ENCODE results near the gene PTPA. TPM values are rescaled to one million over a fixed set of nuclear protein-coding genes. Genes with fewer than 3 reads are reported as not detected.

The PTPA gene
- total and polyA plus RNA-seq, 9 of the 15 experiments (the other 6 are each of a cell fraction or from before 2014, with no cell fraction given): 1.7 to 121 (median 72.6) TPM

DNA sequence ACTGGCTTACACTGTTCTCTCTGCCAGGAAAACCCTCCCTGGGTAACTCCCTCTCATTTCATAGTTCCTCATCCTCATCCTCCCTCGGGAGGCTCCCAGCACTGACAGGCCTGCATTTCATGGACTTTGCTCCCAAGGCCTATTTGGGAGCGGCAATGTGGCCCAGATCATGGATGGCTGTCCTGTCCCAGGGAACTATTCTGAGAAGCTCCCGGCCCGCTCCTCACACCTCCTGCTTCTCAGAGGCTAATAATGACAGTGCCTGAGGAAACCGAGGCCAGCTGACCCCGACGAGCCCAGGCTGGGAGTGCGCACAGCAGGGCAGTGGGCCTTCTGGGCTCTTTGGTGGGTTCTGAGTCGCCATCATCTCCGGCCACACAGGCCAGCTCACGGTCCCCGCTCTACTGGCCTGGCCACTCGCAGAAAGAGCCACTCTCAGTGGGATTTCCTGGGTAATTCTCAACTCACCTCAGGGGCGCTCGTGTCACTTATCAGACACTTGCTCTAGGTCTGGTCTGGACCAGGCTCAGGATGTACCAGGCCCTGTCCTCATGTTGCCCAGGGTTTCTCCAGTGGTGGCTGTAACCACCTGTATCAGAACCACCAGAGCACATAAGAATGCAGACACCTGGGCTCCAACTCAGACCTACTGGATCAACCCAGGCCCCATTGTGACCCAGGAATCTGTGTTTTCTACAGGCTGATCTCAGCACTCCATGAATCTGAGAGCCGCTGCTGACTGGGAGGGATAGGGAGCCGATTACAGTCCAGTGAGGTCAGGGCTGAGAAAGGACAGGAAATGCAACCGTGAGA lies 32.3 kb upstream of the PTPA start:
- ChIA-PET POLR2A (interaction anchor here (0.6 kb wide), 1 partner anchor 712 kb away, joined by 3 read pairs; no protein-coding TSS in a partner anchor), CTCF (ENCODE audit: low intra/inter-chr PET ratio) (no interaction called here)
- H2AFZ ChIP-seq (ENCODE audit: low read depth, low read length): no peak overlapping the region
- no peaks in the 10 kb centered on the region; the same call in 1 of the 2 replicates for H4K20me1 ChIP-seq (replicated peaks; ENCODE audit: control insufficient read depth, insufficient read depth, low read length)
- WGBS (ENCODE audit: insufficient coverage, low coverage, missing lambda C conversion rate): 68% methylated on average over 13 of the region's 18 CpGs
- peaks cover 17% of the 10 kb centered on the region; the same call in 1 of the 3 replicates for H3K36me3 ChIP-seq (ENCODE audit: control insufficient read depth, insufficient read depth, low read length)
- BruUV-seq (replicated peaks): no TSS peak
- in situ Hi-C loops (cut with MboI) (no loop called here), intact Hi-C loops (cut with micrococcal nuclease) (no loop called here)
- no peak overlapping the region for H3K27ac ChIP-seq (ENCODE audit: extremely low read depth, low read depth, low read length)
- no peaks in the 10 kb centered on the region for H3K9me3 ChIP-seq (replicated peaks; ENCODE audit: control insufficient read depth, insufficient read depth, low read depth, low read length)
- peak overlapping the region; percentile 44 for H3K4me2 ChIP-seq (ENCODE audit: insufficient read depth, low read length)
- no peaks in the 10 kb centered on the region for H3K9me1 ChIP-seq (ENCODE audit: control insufficient read depth, insufficient read depth, low read length)
- peaks cover 41% of the 10 kb centered on the region for H3K79me2 ChIP-seq (ENCODE audit: control insufficient read depth, insufficient read depth, low read length)
- ATAC-seq (no peak), FAIRE-seq (no peak), DNase-seq (ENCODE audit: extremely low read depth in 1 of 4, low spot score in 3 of 4) (no peak)
- no peaks in the 10 kb centered on the region for H3K27me3 ChIP-seq (ENCODE audit: control insufficient read depth in 2 of 2, insufficient read depth in 2 of 2, low read length in 2 of 2)
- peak overlapping the region; percentile 14 to 82; a peak in 2 of 4 replicates for H3K9ac ChIP-seq (ENCODE audit: insufficient read depth in 1 of 2, low read depth in 2 of 2, low read length in 2 of 2)
- H3K4me3 ChIP-seq: 0 out of 2 replicates have a peak overlapping the region, but pooled peaks have one; percentile 6
- H3K4me1 ChIP-seq (replicated peaks in 1 of 2; ENCODE audit: control insufficient read depth in 2 of 2, insufficient read depth in 2 of 2, low read length in 2 of 2): peaks cover 4 to 45% of the 10 kb centered on the region in 2 experiments; a peak in 4 of 5 replicates
- peak; percentile 76 for TF ChIP-seq CBFA2T3 (IDR thresholded peaks at IDR 0.05)
- no peak for TF ChIP-seq TOE1 (IDR thresholded peaks at IDR 0.05; ENCODE audit: borderline replicate concordance)
- no peak for TF ChIP-seq TOE1 (CRISPR knock-in tag; IDR thresholded peaks at IDR 0.05; ENCODE audit: borderline replicate concordance, low read depth)

DNA sequence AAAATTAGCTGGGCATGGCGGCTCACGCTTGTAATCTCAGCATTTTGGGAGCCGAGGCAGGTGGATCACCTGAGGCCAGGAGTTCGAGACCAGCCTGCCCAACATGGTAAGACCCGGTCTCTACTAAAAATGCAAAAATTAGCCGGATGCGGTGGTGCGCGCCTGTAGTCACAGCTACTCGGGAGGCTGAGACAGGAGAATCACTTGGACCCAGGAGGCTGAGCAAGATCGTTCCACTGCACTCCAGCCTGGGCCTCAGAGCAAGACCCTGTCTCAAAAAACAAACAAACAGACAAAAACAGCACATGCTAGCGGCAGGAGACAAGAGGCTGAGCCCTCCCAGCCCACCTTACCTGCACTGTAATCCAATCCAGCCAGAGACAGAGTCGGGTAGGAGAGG lies 31.4 kb upstream of the PTPA start:
- peak overlapping the region; percentile 67 for H3K4me3 ChIP-seq
- no peak for FAIRE-seq
- CTCF ChIA-PET (ENCODE audit: low intra/inter-chr PET ratio): no interaction called here
- no peak for DNase-seq (ENCODE audit: extremely low read depth in 1 of 4, low spot score in 3 of 4)
- TF ChIP-seq GATAD2B (IDR thresholded peaks at IDR 0.05; ENCODE audit: borderline replicate concordance) (no peak), POLR2G (IDR thresholded peaks at IDR 0.05; ENCODE audit: low read depth, low read length) (no peak), PHF20 (IDR thresholded peaks at IDR 0.05; ENCODE audit: partially characterized antibody) (no peak), SAP30 (IDR thresholded peaks at IDR 0.05; ENCODE audit: borderline replicate concordance, insufficient read depth, low read depth, low read length, poor library complexity, severe bottlenecking) (no peak), SMARCA4 (IDR thresholded peaks at IDR 0.05) (no peak), ZNF384 (IDR thresholded peaks at IDR 0.05; ENCODE audit: low read depth, low read length) (no peak), ZNF644 (tag; IDR thresholded peaks at IDR 0.05; ENCODE audit: low read depth) (no peak), MEF2A (IDR thresholded peaks at IDR 0.05; ENCODE audit: control insufficient read depth, low read depth, low read length) (no peak), HNRNPLL (IDR thresholded peaks at IDR 0.05; ENCODE audit: low read depth, low read length, poor library complexity, severe bottlenecking) (peak; percentile 7), ZNF121 (CRISPR knock-in tag; conservative IDR thresholded peaks at IDR 0.05) (peak; percentile 82)
- no peaks in the 10 kb centered on the region for H3K9me3 ChIP-seq (replicated peaks; ENCODE audit: control insufficient read depth, insufficient read depth, low read depth, low read length)
- in situ Hi-C loops (cut with MboI): no loop called here
- no peak overlapping the region; the same call in 2 of the 3 replicates for H3K27ac ChIP-seq (ENCODE audit: extremely low read depth, low read depth, low read length)
- WGBS (ENCODE audit: insufficient coverage, low coverage, missing lambda C conversion rate): 71% methylated on average over 9 of the region's 13 CpGs
- peak overlapping the region; percentile 87 for H3K4me2 ChIP-seq (ENCODE audit: insufficient read depth, low read length)
- POLR2A ChIA-PET: interaction anchor here (0.6 to 2.2 kb wide), 3 partner anchors 10 to 37 kb away, joined by 3 to 7 read pairs (median 6); no protein-coding TSS in a partner anchor
- peak overlapping the region; percentile 88 for H2AFZ ChIP-seq (ENCODE audit: low read depth, low read length)
- intact Hi-C loops (cut with micrococcal nuclease): loop anchor here (5.0 kb wide), 1 partner anchor 43 kb away; the partner anchor contains the start of gene MIGA2
- ATAC-seq: no peak
- no TSS peak for BruUV-seq (replicated peaks)
- H3K36me3 ChIP-seq (ENCODE audit: control insufficient read depth, insufficient read depth, low read length): peaks cover 26% of the 10 kb centered on the region; the same call in 1 of the 3 replicates
- peak overlapping the region; percentile 68 to 87 for H3K9ac ChIP-seq (ENCODE audit: insufficient read depth in 1 of 2, low read depth in 2 of 2, low read length in 2 of 2)
- no peaks in the 10 kb centered on the region; the same call in 1 of the 2 replicates for H4K20me1 ChIP-seq (replicated peaks; ENCODE audit: control insufficient read depth, insufficient read depth, low read length)
- no peaks in the 10 kb centered on the region for H3K27me3 ChIP-seq (ENCODE audit: control insufficient read depth in 2 of 2, insufficient read depth in 2 of 2, low read length in 2 of 2)
- no peaks in the 10 kb centered on the region for H3K9me1 ChIP-seq (ENCODE audit: control insufficient read depth, insufficient read depth, low read length)
- H3K79me2 ChIP-seq (ENCODE audit: control insufficient read depth, insufficient read depth, low read length): peaks cover 47% of the 10 kb centered on the region
- peaks cover 4 to 48% of the 10 kb centered on the region in 2 experiments; a peak in 4 of 5 replicates for H3K4me1 ChIP-seq (replicated peaks in 1 of 2; ENCODE audit: control insufficient read depth in 2 of 2, insufficient read depth in 2 of 2, low read length in 2 of 2)
